ENCODE data around the gene FAM114A2. TPM values are rescaled to one million over a fixed set of nuclear protein-coding genes. Genes with fewer than 3 reads are reported as not detected.

The FAM114A2 gene
- 10 to 100 TPM; 36.1 to 45.5 TPM for total RNA-seq
- polyA plus RNA-seq (ENCODE audit: insufficient read depth, low read depth, low replicate concordance): 82.1 TPM
- long read RNA-seq, donor 1, full-length matches to known transcripts: 11 of 21 reads
- long read RNA-seq, donor 1, partial matches to known transcripts: 10 of 21 reads
- long read RNA-seq, donor 1, other reads (novel, unspliced or antisense): 0 of 21 reads
- long read RNA-seq, donor 2, full-length matches to known transcripts: 2 of 2 reads
- long read RNA-seq, donor 2, partial matches to known transcripts: 0 of 2 reads
- long read RNA-seq, donor 2, other reads (novel, unspliced or antisense): 0 of 2 reads

DNA sequence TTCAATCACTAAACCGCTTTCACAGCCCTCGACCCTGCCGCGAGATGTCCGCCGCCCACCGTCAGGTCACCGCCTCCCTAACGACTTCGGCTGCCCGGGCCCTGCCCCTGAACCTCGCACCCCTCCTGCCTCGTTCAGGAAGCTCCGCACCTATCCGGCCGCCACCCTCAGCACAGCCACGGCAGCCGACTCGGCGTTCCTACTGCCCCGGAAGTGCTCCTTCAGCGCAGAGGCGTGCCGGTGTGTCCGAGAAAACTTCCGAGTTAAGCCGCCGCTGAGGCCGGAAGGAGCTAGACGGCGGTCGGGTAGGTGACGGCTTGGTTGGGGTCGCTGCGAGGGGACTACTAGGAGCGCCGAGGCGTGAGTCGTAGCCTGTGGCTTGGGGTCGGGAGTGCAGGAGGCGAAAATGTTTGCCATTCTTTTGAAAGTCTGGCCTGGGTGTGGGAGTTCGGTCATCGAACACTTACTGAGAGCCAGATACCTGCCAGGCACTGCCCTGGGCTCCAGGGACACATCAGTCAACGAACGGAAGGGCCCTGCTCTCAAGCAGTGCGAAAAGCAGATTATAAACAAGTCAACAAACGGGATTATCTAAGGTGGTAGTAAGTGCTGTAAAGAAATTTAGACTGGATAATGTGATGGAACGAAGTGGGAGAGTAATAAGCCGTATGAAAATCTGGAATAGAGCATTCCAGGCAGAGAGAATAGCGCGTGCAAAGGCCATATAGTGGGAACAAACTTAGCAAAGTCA, at the start of gene FAM114A2, which contains the start of gene MFAP3:
Gene FAM114A2, minus strand, starts transcription at position 204 of the 751 bp plus-strand sequence. CDS start 3,957 bp downstream, outside the sequence.
Gene MFAP3, plus strand, starts transcription at position 261 of the 751 bp plus-strand sequence. CDS start 10,756 bp downstream, outside the sequence.
- Histone ChIP-seq H3K9me3 (no peaks in the 10 kb centered on the region), H3K4me3 (peak within 1 kb of the TSS; percentile 81 to 83), H3K27me3 (no peaks in the 10 kb centered on the region), H3K27ac (peak within 1 kb of the TSS; percentile 63 to 82), H3K36me3 (ENCODE audit: low read depth, missing control alignments) (no peaks in the 10 kb centered on the region), H3K4me1 (peaks cover 9% of the 10 kb centered on the region)
- WGBS, 2 donors: 0% methylated on average over 12 to 51 of the region's 51 CpGs
- TF ChIP-seq CTCF (IDR thresholded peaks at IDR 0.05): no peak
- TF ChIP-seq POLR2A (IDR thresholded peaks at IDR 0.05): no peak
- intact Hi-C loops (cut with DNase I; ENCODE audit: low total_unique reads): no loop called here
- peak; percentile 94 for DNase-seq

GRCh38 chr5:154087260-154087659, 48.5 kb upstream of the FAM114A2 start:
- H3K27ac ChIP-seq: no peak overlapping the region
- intact Hi-C loops (cut with DNase I; ENCODE audit: low total_unique reads): no loop called here
- no peaks in the 10 kb centered on the region for H3K36me3 ChIP-seq (ENCODE audit: low read depth, missing control alignments)
- no peak overlapping the region for H3K4me3 ChIP-seq
- no peaks in the 10 kb centered on the region for H3K27me3 ChIP-seq
- WGBS, 2 donors: 59 to 65% methylated on average over 2 of the region's 2 CpGs
- DNase-seq: no peak
- TF ChIP-seq POLR2A (IDR thresholded peaks at IDR 0.05): no peak
- TF ChIP-seq CTCF (IDR thresholded peaks at IDR 0.05): no peak
- peaks cover 9% of the 10 kb centered on the region for H3K4me1 ChIP-seq
- no peaks in the 10 kb centered on the region for H3K9me3 ChIP-seq

DNA sequence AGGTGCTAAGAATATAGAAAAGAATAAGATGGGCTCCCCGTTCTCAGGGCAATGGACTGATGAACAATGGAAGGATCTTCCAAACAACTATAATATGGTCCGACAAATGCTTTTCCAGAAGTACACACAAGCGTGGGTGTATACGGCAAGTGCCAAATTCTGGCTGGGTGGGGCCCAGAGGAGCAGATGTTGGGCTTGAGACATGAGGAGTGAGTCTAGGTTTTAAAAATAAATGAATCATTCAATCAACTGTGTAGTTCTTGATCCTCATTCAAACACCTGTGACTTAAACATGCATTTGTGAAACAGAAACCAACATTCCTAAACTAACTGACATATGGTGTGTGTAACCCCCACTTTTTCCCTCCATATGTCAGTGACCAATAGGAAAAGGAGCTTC, 47.9 kb upstream of the FAM114A2 start:
- TF ChIP-seq POLR2A (IDR thresholded peaks at IDR 0.05) (no peak), CTCF (IDR thresholded peaks at IDR 0.05) (no peak)
- H3K4me1 ChIP-seq: peaks cover 3% of the 10 kb centered on the region
- H3K27ac ChIP-seq: no peak overlapping the region
- 49 to 55% methylated on average over 4 of the region's 4 CpGs for WGBS, 2 donors
- no peak overlapping the region for H3K4me3 ChIP-seq
- intact Hi-C loops (cut with DNase I; ENCODE audit: low total_unique reads): no loop called here
- H3K36me3 ChIP-seq (ENCODE audit: low read depth, missing control alignments): no peaks in the 10 kb centered on the region
- no peaks in the 10 kb centered on the region for H3K9me3 ChIP-seq
- no peaks in the 10 kb centered on the region for H3K27me3 ChIP-seq
- no peak for DNase-seq

DNA sequence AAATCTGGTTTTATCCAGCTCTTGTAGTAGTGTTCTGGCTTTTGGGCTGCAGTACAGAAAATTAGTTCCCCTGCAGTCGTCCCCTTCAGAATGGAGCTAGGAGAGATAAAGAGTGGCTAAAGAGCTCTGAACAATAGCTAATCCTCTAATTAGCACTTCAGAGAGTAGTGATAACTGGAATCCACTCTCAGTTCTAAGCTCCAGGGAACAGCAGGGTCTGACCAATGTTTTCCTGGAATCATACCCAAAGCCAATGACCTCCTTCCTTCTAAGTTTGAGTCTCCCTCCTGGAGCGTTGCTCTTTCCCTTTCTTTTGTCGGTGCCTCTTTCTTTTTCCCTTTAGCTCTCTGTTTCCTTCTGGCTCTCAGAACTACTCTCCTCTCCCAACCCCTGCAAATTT, 47.4 kb upstream of the FAM114A2 start:
- no peaks in the 10 kb centered on the region for H3K36me3 ChIP-seq (ENCODE audit: low read depth, missing control alignments)
- no peaks in the 10 kb centered on the region for H3K9me3 ChIP-seq
- no peak overlapping the region for H3K27ac ChIP-seq
- H3K27me3 ChIP-seq: no peaks in the 10 kb centered on the region
- no peaks in the 10 kb centered on the region for H3K4me1 ChIP-seq
- no peak for DNase-seq
- intact Hi-C loops (cut with DNase I; ENCODE audit: low total_unique reads): no loop called here
- WGBS, 2 donors: 49 to 59% methylated on average over 3 of the region's 3 CpGs
- no peak overlapping the region for H3K4me3 ChIP-seq
- TF ChIP-seq POLR2A (IDR thresholded peaks at IDR 0.05) (no peak), CTCF (IDR thresholded peaks at IDR 0.05) (no peak)
